ENCODE results near the gene PLA2G4D.

DNA sequence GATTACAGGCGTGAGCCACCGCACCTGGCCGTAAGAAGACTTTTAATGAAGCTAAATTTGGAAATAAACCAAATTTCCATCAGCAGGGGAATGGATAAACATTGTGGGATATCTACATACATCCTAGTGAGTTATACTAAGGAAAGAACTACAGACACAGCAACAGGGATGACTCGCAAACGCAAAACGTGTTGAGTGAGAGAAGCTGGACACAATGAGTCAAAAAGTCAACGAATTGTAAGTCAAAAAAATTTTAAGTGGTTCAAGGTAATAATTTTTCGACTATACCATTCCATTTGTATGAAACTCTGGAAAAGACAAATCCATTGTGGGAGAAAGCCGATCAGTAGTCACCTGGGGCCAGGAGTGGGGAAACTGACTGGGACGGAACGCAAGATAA lies 42.2 kb upstream of the PLA2G4D start:
- no peak for TF ChIP-seq CTCF (conservative IDR thresholded peaks at IDR 0.05 in 1 of 2, IDR thresholded peaks at IDR 0.05 in 1 of 2; ENCODE audit: low read depth in 1 of 2, low read length in 2 of 2)
- TF ChIP-seq EZH2 (IDR thresholded peaks at IDR 0.05; ENCODE audit: low read length, missing control alignments): no peak
